SK-N-SH treated with all-trans-retinoic acid at 6 μM for 48 hours (cell line): ENCODE data around the gene PSD.

Experiments used
- ATAC-seq: fragments of 200-7000 bp; cut with Tn5 transposase; 3 replicates; pipeline ENCODE4 v1.9.1; 2020; ENCODE audit warnings: mild to moderate bottlenecking, moderate library complexity
- ARNTL ChIP-seq: fragments of 450-650 bp; formaldehyde crosslinking; IDR thresholded peaks from 2 replicates; pipeline ENCODE4 v1.5.0; 2020; ENCODE audit warnings: low read depth, mild to moderate bottlenecking, moderate library complexity, borderline replicate concordance
- BACH2 ChIP-seq: fragments of 250-450 bp; sonication (Bioruptor Pico); IDR thresholded peaks from 2 replicates; pipeline ENCODE4 v1.9.0; 2021; ENCODE audit warnings: mild to moderate bottlenecking, borderline replicate concordance
- CREB5 ChIP-seq: fragments of 250-450 bp; sonication (Bioruptor Pico); IDR thresholded peaks from 2 replicates; pipeline ENCODE4 v1.5.1; 2020; ENCODE audit warnings: low read depth, mild to moderate bottlenecking, moderate library complexity
- CSRNP3 ChIP-seq: fragments of 250-450 bp; sonication (Bioruptor Pico); IDR thresholded peaks from 2 replicates; pipeline ENCODE4 v1.5.1; 2021; ENCODE audit warnings: mild to moderate bottlenecking, moderate library complexity
- GLIS3 ChIP-seq: fragments of 250-450 bp; sonication (Bioruptor Pico); IDR thresholded peaks from 2 replicates; pipeline ENCODE4 v1.5.0; 2020; ENCODE audit warnings: mild to moderate bottlenecking, moderate library complexity
- OSR1 ChIP-seq: fragments of 250-450 bp; sonication (Bioruptor Pico); IDR thresholded peaks from 2 replicates; pipeline ENCODE4 v1.8.0; 2022; ENCODE audit warnings: moderate library complexity, mild to moderate bottlenecking, inconsistent platforms
- PATZ1 ChIP-seq: fragments of 250-450 bp; sonication (Bioruptor Pico); IDR thresholded peaks from 2 replicates; pipeline ENCODE4 v1.8.0; 2020; ENCODE audit warnings: mild to moderate bottlenecking, moderate library complexity, borderline replicate concordance
- POU6F1 ChIP-seq: fragments of 250-450 bp; sonication (Bioruptor Pico); IDR thresholded peaks from 2 replicates; pipeline ENCODE4 v1.8.0; 2021; ENCODE audit warnings: low read depth, mild to moderate bottlenecking, moderate library complexity, borderline replicate concordance
- PPARA ChIP-seq: fragments of 250-450 bp; sonication (Bioruptor Pico); IDR thresholded peaks from 2 replicates; pipeline ENCODE4 v1.5.0; 2020; ENCODE audit warnings: mild to moderate bottlenecking, borderline replicate concordance
- SNAI2 ChIP-seq: fragments of 250-450 bp; sonication (Bioruptor Pico); IDR thresholded peaks from 2 replicates; pipeline ENCODE4 v1.5.0; 2020; ENCODE audit warnings: mild to moderate bottlenecking, moderate library complexity
- TCF4 ChIP-seq: fragments of 250-450 bp; sonication (Bioruptor Pico); IDR thresholded peaks from 2 replicates; pipeline ENCODE4 v1.8.0; 2021; ENCODE audit warnings: mild to moderate bottlenecking, moderate library complexity, borderline replicate concordance
- TOX ChIP-seq: fragments of 250-450 bp; sonication (Bioruptor Pico); IDR thresholded peaks from 2 replicates; pipeline ENCODE4 v1.8.0; 2021; ENCODE audit warnings: mild to moderate bottlenecking, moderate library complexity, borderline replicate concordance
- TSHZ2 ChIP-seq: fragments of 250-450 bp; sonication (Bioruptor Pico); IDR thresholded peaks from 2 replicates; pipeline ENCODE4 v1.5.0; 2020; ENCODE audit warnings: mild to moderate bottlenecking, moderate library complexity
- ZFP3 ChIP-seq: fragments of 250-450 bp; sonication (Bioruptor Pico); IDR thresholded peaks from 2 replicates; pipeline ENCODE4 v1.5.0; 2020; ENCODE audit warnings: mild to moderate bottlenecking, moderate library complexity
- ZFP30 ChIP-seq: fragments of 450-650 bp; formaldehyde crosslinking; IDR thresholded peaks from 2 replicates; pipeline ENCODE4 v1.5.0; 2022; ENCODE audit warnings: mild to moderate bottlenecking, moderate library complexity
- ZNF565 ChIP-seq: fragments of 450-650 bp; formaldehyde crosslinking; conservative IDR thresholded peaks from 2 replicates; pipeline ENCODE4 v1.5.0; 2020; ENCODE audit warnings: low read depth, mild to moderate bottlenecking, moderate library complexity
- ZNF8 ChIP-seq: fragments of 450-650 bp; formaldehyde crosslinking; IDR thresholded peaks from 2 replicates; pipeline ENCODE4 v1.5.0; 2020; ENCODE audit warnings: mild to moderate bottlenecking, moderate library complexity

Gene PSD

GRCh38 chr10:102435529-102436233, 17.1 kb upstream of the PSD start (continued):
- TF ChIP-seq PATZ1 (CRISPR knock-in tag) (no peak), CREB5 (CRISPR knock-in tag) (no peak), BACH2 (CRISPR knock-in tag) (no peak)

GRCh38 chr10:102435133-102435497, 16.5 kb upstream of the PSD start:
- ATAC-seq: no peak
- TF ChIP-seq PATZ1 (CRISPR knock-in tag) (no peak), TSHZ2 (no peak), PPARA (CRISPR knock-in tag) (no peak), ZNF565 (CRISPR knock-in tag) (no peak), TOX (CRISPR knock-in tag) (no peak), OSR1 (CRISPR knock-in tag) (no peak), ARNTL (CRISPR knock-in tag) (no peak), ZFP3 (CRISPR knock-in tag) (no peak), TCF4 (no peak), GLIS3 (CRISPR knock-in tag) (no peak), BACH2 (CRISPR knock-in tag) (no peak), ZNF8 (CRISPR knock-in tag) (no peak), SNAI2 (CRISPR knock-in tag) (no peak), POU6F1 (CRISPR knock-in tag) (no peak), ZFP30 (CRISPR knock-in tag) (no peak), CSRNP3 (CRISPR knock-in tag) (no peak)
